Tibial nerve (tissue), 4 donors: ENCODE data around the gene PDCD6IP. TPM values are rescaled to one million over a fixed set of nuclear protein-coding genes. Genes with fewer than 3 reads are reported as not detected.

Experiments
- DNase-seq, 2 donors: peaks; one replicate each; pipeline ENCODE4 v3.0.0-alpha.2; 2019; ENCODE audit warnings: low spot score in 2 of 2
- H3K27ac ChIP-seq, 4 donors: fragments of 200-600 bp; sonication (generic) in 3 of 4; one replicate each; pipeline ENCODE4 v1.5.1; 2017 to 2019; ENCODE audit warnings: mild to moderate bottlenecking in 1 of 4
- H3K27me3 ChIP-seq, 2 donors: fragments of 200-600 bp; sonication (generic) in 1 of 2; one replicate each; pipeline versions ENCODE4 v1.5.1 to v1.6.0; 2017 to 2019
- H3K36me3 ChIP-seq, 3 donors: fragments of 200-600 bp; sonication (generic); one replicate each; pipeline ENCODE4 v1.5.1; 2018 to 2019
- H3K4me1 ChIP-seq, 4 donors: fragments of 200-600 bp; sonication (generic) in 3 of 4; one replicate each; pipeline ENCODE4 v1.5.1; 2017 to 2019
- H3K4me3 ChIP-seq, 4 donors: fragments of 200-600 bp; sonication (generic) in 3 of 4; one replicate each; pipeline ENCODE4 v1.5.1; 2017 to 2019; ENCODE audit warnings: mild to moderate bottlenecking in 1 of 4, moderate library complexity in 1 of 4
- H3K9me3 ChIP-seq, 4 donors: fragments of 200-600 bp; sonication (generic) in 3 of 4; one replicate each; pipeline ENCODE4 v1.5.1; 2017 to 2019
- EP300 ChIP-seq, 2 donors: sonication (generic); formaldehyde crosslinking; IDR thresholded peaks; one replicate each; pipeline ENCODE4 v1.6.1; 2017; ENCODE audit warnings: antibody characterized with exemption in 2 of 2, mild to moderate bottlenecking in 1 of 2
- POLR2A ChIP-seq, 2 donors: fragments of 450-650 bp; IDR thresholded peaks; one replicate each; pipeline ENCODE4 v1.6.1; 2017; ENCODE audit warnings: antibody characterized with exemption in 2 of 2, mild to moderate bottlenecking in 2 of 2, moderate library complexity in 2 of 2
- WGBS, 2 donors: methylation state at CpG; one replicate each; pipeline ENCODE4 v1.1.5; 2018; 5-methylcytosine and 5-hydroxymethylcytosine counted together
- total RNA-seq, 4 donors: library from RNA; depleted of rRNA; stranded (reverse); fragments of >200 nt; gene quantifications; one replicate each; pipeline ENCODE4 v1.1.0, GENCODE V29; 2016
- TF ChIP-seq, protein P1 (sequence below), 5 experiments: fragments of 200-600 bp in 3 of 5; fragments of 450-650 bp in 2 of 5; sonication (generic) in 3 of 5; IDR thresholded peaks; one replicate each; pipeline ENCODE4 v1.5.1; 2016 to 2019; ENCODE audit warnings: antibody characterized with exemption in 5 of 5, mild to moderate bottlenecking in 3 of 5, moderate library complexity in 2 of 5

Gene PDCD6IP
- total RNA-seq, 4 donors from 2014 or later = 151 to 436 (median 259) TPM

DNA sequence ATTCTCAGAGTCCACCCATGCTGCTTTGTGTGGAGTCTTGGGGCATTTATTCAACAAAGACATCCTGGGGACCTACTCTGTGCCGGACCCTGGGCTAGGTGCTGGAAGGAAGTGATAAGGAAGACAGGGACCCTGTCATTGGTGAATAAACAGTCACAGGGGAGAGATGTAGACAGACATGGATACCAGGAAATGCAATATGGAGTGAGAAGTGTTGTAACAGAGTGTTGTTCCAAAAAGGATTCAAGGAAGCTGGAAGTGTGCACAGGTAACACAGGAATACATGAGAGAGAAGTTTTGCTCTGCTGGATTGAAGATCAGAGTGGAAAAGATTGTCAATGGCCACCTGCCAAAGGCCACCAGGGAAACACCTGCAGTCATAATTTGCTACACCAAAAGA is 89.0 kb downstream of the PDCD6IP start:
- TF ChIP-seq, protein P1, sequence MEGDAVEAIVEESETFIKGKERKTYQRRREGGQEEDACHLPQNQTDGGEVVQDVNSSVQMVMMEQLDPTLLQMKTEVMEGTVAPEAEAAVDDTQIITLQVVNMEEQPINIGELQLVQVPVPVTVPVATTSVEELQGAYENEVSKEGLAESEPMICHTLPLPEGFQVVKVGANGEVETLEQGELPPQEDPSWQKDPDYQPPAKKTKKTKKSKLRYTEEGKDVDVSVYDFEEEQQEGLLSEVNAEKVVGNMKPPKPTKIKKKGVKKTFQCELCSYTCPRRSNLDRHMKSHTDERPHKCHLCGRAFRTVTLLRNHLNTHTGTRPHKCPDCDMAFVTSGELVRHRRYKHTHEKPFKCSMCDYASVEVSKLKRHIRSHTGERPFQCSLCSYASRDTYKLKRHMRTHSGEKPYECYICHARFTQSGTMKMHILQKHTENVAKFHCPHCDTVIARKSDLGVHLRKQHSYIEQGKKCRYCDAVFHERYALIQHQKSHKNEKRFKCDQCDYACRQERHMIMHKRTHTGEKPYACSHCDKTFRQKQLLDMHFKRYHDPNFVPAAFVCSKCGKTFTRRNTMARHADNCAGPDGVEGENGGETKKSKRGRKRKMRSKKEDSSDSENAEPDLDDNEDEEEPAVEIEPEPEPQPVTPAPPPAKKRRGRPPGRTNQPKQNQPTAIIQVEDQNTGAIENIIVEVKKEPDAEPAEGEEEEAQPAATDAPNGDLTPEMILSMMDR (IDR thresholded peaks at IDR 0.05) = no peak
- TF ChIP-seq POLR2A (IDR thresholded peaks at IDR 0.05) (no peak), EP300 (IDR thresholded peaks at IDR 0.05) (no peak)
- Histone ChIP-seq H3K27me3 (no peaks in the 10 kb centered on the region), H3K9me3 (no peaks in the 10 kb centered on the region), H3K4me3 (no peak overlapping the region), H3K36me3 (no peaks in the 10 kb centered on the region), H3K27ac (no peak overlapping the region), H3K4me1 (peaks cover 0 to 11% (median 3%) of the 10 kb centered on the region in 4 donors)
- DNase-seq = no peak
- WGBS, 2 donors = 86 to 92% methylated on average over 1 of the region's 1 CpG

DNA sequence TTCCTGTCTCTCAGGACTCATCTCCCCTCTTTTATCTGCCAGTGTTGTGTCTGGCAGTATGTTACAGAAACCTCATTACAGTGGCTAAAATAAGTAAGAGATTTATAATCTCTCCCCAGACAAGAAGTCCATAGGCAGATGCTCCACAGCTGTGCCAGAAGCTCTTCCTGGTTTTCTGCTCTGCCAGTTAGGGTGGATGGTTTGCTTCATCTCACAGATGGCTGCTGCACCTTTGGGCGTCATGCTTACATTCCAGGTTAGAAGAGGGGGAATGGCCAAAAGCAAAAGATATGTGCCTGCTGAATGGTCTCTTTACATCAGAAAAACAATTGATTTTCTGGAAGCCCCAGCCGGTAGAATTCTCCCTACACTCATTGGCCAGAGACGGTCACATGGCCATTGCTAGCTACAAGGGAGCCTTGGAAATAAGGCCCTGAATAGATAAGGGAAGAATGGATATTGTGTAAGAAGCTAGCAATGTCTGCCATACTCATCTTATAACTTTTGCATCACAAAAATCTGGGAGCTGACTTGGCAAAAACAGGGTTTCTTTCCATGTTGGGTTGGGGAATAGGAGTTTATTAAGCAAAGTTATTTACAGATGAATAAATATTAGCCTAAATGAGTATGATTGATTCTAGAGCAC is 91.1 kb downstream of the PDCD6IP start:
- no peak for DNase-seq
- Histone ChIP-seq H3K36me3 (no peaks in the 10 kb centered on the region), H3K27ac (no peak overlapping the region), H3K27me3 (no peaks in the 10 kb centered on the region), H3K9me3 (no peaks in the 10 kb centered on the region), H3K4me3 (no peak overlapping the region), H3K4me1 (peaks cover 0 to under 1% (median 0%) of the 10 kb centered on the region in 4 donors)
- WGBS, 2 donors = 73 to 75% methylated on average over 3 of the region's 3 CpGs
- TF ChIP-seq EP300 (IDR thresholded peaks at IDR 0.05) (no peak), POLR2A (IDR thresholded peaks at IDR 0.05) (no peak)
- TF ChIP-seq, protein P1 (IDR thresholded peaks at IDR 0.05) = no peak

DNA sequence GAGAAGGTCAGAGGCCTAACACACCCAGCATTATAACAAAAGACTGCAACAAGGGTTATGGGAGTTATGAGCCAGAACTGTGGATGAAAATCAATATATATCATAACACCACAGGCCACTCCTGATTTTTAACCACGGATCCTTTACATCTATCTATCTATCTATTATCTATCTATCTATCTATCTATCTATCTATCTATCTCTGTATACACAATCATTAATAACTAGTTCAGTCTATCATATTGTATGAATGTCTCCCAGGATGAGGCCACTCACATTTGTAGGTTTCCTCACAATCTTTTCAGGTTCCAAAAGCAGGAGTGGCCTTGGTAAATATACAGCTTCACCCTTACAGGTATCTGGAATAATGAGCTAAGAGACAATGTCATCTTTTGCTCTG is 94.2 kb downstream of the PDCD6IP start:
- DNase-seq = no peak
- Histone ChIP-seq H3K36me3 (no peaks in the 10 kb centered on the region), H3K9me3 (no peaks in the 10 kb centered on the region), H3K27me3 (no peaks in the 10 kb centered on the region), H3K4me3 (no peak overlapping the region), H3K4me1 (no peaks in the 10 kb centered on the region), H3K27ac (no peak overlapping the region)
- WGBS, 2 donors = 82 to 89% methylated on average over 1 of the region's 1 CpG
- no peak for TF ChIP-seq POLR2A (IDR thresholded peaks at IDR 0.05)
- TF ChIP-seq EP300 (IDR thresholded peaks at IDR 0.05) = no peak
- TF ChIP-seq, protein P1 (IDR thresholded peaks at IDR 0.05) = no peak

DNA sequence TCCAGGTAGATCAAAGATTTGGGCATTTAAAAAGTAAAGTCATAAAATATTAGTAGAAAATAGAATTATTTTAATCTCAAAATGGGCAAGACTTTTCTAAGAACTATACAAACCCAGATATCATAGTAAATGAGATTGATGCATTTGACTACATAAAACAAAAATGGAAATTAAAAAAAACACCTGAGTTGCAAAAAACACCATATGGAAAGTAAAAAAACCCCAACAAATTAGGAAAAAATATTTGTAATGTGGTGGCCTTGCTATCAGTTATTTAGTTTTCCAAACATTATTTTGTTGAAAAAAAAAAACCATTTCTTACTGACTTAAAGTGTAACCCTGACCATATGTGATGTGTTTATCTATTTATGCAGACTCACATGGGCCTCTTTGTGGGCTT is 97.2 kb downstream of the PDCD6IP start:
- DNase-seq = no peak
- no peak overlapping the region for H3K4me3 ChIP-seq
- TF ChIP-seq, protein P1 (IDR thresholded peaks at IDR 0.05) = no peak
- TF ChIP-seq POLR2A (IDR thresholded peaks at IDR 0.05) (no peak), EP300 (IDR thresholded peaks at IDR 0.05) (no peak)
- H3K36me3 ChIP-seq = no peaks in the 10 kb centered on the region
- H3K9me3 ChIP-seq = no peaks in the 10 kb centered on the region
- H3K27ac ChIP-seq = no peak overlapping the region
- no peaks in the 10 kb centered on the region for H3K27me3 ChIP-seq
- no peaks in the 10 kb centered on the region for H3K4me1 ChIP-seq

DNA sequence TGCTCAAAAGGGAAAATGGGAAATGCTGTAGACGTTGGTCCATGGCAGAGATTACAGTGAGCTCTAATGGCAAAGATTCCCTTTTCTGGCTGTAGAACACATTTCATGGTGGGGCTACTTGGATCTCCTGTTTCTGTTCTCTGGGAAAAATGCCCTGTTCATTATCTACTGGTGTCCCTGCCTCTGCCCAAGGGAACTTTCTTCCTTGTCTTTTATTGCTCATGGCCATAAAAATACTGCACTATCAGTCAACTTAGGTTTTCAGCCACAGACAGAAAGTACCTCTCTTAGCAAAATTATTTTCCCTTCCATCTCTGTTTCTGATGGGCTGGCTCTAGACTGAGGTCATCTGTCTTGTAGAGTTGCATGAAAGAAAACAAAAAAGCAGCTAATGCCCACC is 98.9 kb downstream of the PDCD6IP start:
- 61 to 69% methylated on average over 1 of the region's 1 CpG for WGBS, 2 donors
- DNase-seq = no peak
- H3K4me1 ChIP-seq = no peaks in the 10 kb centered on the region

More for the DNA sequence above, 98.9 kb downstream of the PDCD6IP start:
- no peaks in the 10 kb centered on the region for H3K9me3 ChIP-seq
- H3K27ac ChIP-seq = no peak overlapping the region
- H3K27me3 ChIP-seq = no peaks in the 10 kb centered on the region
- TF ChIP-seq EP300 (IDR thresholded peaks at IDR 0.05) = no peak
- no peak overlapping the region for H3K4me3 ChIP-seq
- no peaks in the 10 kb centered on the region for H3K36me3 ChIP-seq
